Measurements from ENCODE around the gene GABBR1.
"Not testable (repeated sequence)": the region's sequence is repeated elsewhere in the genome, so short reads cannot be mapped to it uniquely, and the experiment has no call there.

GABBR1 gene

GRCh38 chr6:29666826-29667130 is 33.8 kb upstream of the GABBR1 start:
- ChIA-PET POLR2A (ENCODE audit: low non-redundant PET) (no interaction called here), CTCF (interaction anchor here (0.6 to 1.7 kb wide), 3 partner anchors 13 to 897 kb away, joined by 3 to 10 read pairs (median 4); no protein-coding TSS in a partner anchor)
- no peak for TF ChIP-seq CTCF (conservative IDR thresholded peaks at IDR 0.05; ENCODE audit: low read depth)

GRCh38 chr6:29665942-29666825 is 33.2 kb upstream of the GABBR1 start:
- no peak for TF ChIP-seq CTCF (conservative IDR thresholded peaks at IDR 0.05; ENCODE audit: low read depth)
- POLR2A ChIA-PET (ENCODE audit: low non-redundant PET) = no interaction called here
- CTCF ChIA-PET = interaction anchor here (0.6 to 1.7 kb wide), 4 partner anchors 12 to 46 kb away, joined by 3 to 10 read pairs (median 4); no protein-coding TSS in a partner anchor
- H3K27ac ChIP-seq = no peak overlapping the region
- DNase-seq (ENCODE audit: low spot score) = no peak

More at GRCh38 chr6:29666826-29667130, 33.8 kb upstream of the GABBR1 start:
- DNase-seq (ENCODE audit: low spot score) = no peak
- H3K27ac ChIP-seq = no peak overlapping the region

GRCh38 chr6:29663300-29664042 is 30.5 kb upstream of the GABBR1 start:
- ChIA-PET CTCF (interaction anchor here (1.1 to 2.9 kb wide), 2 partner anchors 10 to 16 kb away, joined by 5 to 19 read pairs; no protein-coding TSS in a partner anchor), POLR2A (ENCODE audit: low non-redundant PET) (interaction anchor here (0.6 kb wide), 1 partner anchor 14 kb away, joined by 3 read pairs; no protein-coding TSS in a partner anchor)
- no peak overlapping the region for H3K27ac ChIP-seq
- TF ChIP-seq CTCF (conservative IDR thresholded peaks at IDR 0.05; ENCODE audit: low read depth) = no peak
- no peak for DNase-seq (ENCODE audit: low spot score)

GRCh38 chr6:29661502-29662141 is 28.6 kb upstream of the GABBR1 start:
- peak; percentile 46 for DNase-seq (ENCODE audit: low spot score)
- POLR2A ChIA-PET (ENCODE audit: low non-redundant PET) = not testable (repeated sequence)
- CTCF ChIA-PET = interaction anchor here (1.2 to 1.4 kb wide), 2 partner anchors 10 to 11 kb away, joined by 6 read pairs; no protein-coding TSS in a partner anchor
- H3K27ac ChIP-seq = peak overlapping the region; percentile 15; the same call in 1 of the 2 replicates

GRCh38 chr6:29661071-29661470 is 28.1 kb upstream of the GABBR1 start:
- CTCF ChIA-PET = interaction anchor here (1.2 to 1.4 kb wide), 2 partner anchors 9 to 11 kb away, joined by 6 read pairs; no protein-coding TSS in a partner anchor
- peak overlapping the region; percentile 15; the same call in 1 of the 2 replicates for H3K27ac ChIP-seq
- POLR2A ChIA-PET (ENCODE audit: low non-redundant PET) = no interaction called here
- no peak for TF ChIP-seq CTCF (conservative IDR thresholded peaks at IDR 0.05; ENCODE audit: low read depth)
- DNase-seq (ENCODE audit: low spot score) = no peak

GRCh38 chr6:29656798-29657197 is 23.8 kb upstream of the GABBR1 start, which contains the start of gene MOG:
Gene MOG (plus strand): TSS chr6:29657092. CDS start chr6:29657210, 118 bp downstream.
- CTCF ChIA-PET = no interaction called here
- DNase-seq (ENCODE audit: low spot score) = no peak
- POLR2A ChIA-PET (ENCODE audit: low non-redundant PET) = no interaction called here
- TF ChIP-seq CTCF (conservative IDR thresholded peaks at IDR 0.05; ENCODE audit: low read depth) = no peak
- no peak within 1 kb of the TSS for H3K27ac ChIP-seq

All from RWPE1 (cell line).